Measurements from ENCODE around the gene GABARAP.

Gene GABARAP

DNA sequence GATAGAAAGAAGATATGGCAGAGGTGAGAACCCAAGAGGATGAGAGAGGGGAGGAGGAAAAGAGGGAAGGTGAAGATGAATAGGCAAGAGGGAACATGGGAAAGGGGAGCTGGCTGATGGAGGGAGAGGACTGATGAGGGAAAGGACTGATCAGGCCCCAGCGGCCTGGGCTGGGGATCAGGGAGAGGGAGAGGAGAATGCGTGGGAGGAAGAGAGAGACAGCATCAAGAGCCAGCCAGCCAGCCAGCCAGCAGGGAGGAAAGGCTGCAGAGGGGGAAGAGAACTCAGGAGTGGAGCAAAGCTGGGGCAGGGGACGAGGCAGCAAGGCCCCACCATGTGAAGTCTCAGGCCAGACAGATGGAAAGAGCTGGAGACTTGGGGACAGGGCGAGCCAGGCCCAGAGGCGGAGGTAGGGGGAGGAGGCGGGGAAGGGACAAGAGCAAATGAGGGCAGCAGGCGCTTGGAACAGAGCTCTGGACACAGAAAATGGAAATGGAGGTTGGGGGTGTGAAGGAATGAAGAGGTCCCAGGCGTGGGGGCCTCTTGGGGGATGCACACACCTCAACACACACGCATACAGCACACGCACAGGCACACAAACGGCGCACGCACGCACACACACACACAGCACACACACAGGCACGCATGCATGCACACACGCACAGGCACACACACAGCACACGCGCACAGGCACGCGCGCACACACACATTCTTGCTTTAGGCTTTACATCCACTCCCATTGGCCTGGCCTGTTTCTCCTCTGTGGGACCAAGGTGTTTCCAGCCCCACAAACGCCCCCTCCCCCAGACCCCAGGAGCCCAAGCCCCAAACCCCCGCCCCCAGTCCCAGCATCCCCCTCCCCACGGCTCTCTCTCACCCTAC, 34.9 kb downstream of the GABARAP start:
- no peak for DNase-seq (ENCODE audit: low read depth in 2 of 2)

DNA sequence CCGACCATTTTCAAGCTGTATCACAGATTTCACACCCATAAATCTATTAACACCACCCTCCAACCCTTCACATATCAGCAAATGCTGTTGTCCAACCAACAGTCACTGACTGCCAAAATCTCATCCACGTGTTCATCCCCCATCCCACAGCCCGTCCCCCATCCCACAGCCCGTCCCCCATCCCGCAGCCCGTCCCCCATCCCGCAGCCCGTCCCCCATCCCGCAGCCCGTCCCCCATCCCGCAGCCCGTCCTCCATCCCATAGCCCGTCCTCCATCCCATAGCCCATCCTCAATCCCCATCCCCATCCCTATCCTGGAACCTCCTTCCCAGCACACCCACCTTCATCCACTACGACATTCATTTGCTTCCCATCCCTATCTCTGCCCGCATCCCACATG, 36.7 kb downstream of the GABARAP start:
- DNase-seq (ENCODE audit: low read depth in 2 of 2): no peak

DNA sequence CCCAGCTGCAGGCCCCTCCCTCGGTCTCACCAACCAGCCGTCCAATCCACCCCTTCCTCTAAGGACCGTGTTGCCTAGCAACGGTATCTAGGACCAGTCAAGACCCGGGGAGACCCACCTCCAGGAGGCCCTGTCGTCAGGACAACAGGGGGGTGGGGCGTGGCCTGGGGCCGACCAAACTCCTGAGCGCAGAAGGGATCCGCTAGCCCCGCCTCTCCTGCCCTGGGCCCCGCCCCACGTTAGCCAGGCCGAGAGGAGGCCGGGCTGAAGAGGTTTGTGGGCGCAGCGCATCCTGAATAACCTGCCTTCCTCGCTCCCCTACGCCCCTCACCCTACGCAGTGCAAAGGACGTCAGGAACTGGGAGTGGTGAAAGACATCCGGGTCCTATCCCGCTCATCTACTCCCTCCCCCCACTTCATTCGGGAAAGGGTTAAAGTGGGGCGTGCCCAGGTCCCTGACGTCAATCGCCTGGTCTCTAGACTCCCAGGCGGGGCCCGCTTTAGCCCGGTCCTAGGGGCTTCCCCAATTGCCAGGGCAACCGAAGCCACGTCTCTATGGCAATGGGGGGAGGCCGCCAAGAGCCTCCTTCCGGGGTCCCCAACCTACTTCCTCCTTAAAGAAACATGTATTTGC, 37.3 kb downstream of the GABARAP start:
- peak; percentile 81 to 89 for DNase-seq (ENCODE audit: low read depth in 2 of 2)

DNA sequence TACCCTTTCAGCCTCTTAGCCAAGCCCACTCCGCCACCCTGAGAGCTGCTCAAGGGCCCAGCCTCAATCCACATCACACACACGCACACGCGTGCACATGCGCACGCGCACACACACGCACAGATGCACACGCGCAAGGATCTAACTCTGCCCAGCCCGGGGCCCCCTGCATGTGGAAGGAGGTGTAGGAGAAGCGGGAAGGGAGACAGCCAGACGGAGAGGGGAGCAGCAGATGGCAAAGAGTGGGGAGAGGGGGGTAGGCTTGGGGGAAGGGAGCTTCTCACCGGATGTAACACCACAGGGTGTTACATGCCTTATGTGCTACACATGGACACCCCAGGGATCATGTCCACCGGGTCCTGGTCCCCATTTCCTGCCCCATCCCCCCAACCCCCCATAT, 37.9 kb downstream of the GABARAP start:
- no peak for DNase-seq (ENCODE audit: low read depth in 2 of 2)

DNA sequence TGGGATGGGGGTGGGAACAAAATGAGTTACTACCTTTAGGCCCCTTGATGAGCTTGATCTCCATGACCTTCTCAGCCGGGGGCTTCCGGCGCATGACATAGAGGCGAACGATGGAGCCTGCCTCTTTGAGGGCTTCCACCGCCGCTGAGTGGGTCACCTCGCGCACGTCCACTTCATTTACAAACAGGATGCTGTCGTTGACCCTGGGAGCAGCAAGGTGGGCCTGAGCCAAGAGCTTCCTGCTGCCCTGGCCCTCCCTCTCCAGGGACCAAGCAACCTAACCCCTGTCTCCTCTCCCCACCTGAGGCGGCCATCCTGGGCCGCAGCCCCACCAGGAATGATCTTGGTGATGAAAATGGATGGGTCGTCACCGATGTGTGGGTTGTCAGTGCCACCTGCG, 38.9 kb downstream of the GABARAP start:
- no peak for DNase-seq (ENCODE audit: low read depth in 2 of 2)

DNA sequence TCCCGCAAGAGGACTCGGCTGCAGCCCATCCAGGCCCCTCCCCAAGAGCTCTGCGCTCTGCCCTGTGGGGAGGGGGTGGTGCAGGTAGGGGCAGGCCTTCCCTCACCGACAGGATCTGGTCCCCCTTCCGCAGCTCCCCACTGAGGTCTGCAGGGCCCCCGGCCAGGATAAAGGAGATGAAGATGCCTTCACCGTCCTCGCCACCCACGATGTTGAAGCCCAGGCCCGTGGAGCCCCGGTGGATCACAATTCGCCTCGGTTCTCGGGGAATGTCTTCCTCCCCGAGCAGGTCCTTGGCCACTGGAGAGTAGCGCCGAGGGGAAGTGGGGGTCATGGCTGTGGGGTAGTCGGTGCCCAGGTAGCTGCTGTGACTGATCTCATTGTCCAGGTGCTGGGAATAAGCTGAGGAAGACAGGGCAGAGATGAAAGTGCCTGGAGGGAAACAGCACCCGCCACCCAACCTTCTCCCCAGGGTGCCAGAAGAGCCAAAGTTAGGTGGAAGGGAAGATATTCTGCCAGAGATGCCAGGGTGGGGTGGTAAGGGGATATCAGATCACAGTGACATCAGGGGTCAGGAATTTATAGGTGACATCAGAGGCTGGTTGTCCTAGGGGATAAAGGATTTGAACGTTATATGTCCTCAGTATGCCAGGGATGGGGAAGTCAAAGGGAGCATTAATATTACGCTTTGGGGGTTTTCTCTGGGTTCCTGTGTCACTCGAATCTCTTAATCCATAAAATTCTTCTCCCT, 45.4 kb downstream of the GABARAP start:
- DNase-seq (ENCODE audit: low read depth in 2 of 2): no peak

DNA sequence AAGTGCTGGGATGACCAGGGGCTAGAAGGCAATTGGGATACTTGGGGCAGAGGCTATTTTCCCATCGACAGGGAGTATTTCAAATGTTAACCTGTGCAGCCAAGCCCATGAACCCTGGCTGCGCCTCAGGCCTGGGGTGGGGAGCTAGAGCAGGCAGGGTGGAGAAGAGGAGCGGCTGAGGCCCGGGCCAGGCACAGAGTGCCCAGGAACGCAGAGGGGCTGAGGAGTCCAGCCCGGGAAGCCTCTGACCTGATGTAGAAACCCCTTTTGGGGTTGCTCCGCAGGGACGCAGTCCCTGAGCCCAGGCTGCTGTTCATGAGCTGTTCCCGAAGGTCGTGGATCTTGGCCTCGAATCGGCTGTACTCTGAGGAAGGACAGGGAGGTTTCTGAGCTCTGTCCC, 46.3 kb downstream of the GABARAP start:
- DNase-seq (ENCODE audit: low read depth in 2 of 2): no peak

DNA sequence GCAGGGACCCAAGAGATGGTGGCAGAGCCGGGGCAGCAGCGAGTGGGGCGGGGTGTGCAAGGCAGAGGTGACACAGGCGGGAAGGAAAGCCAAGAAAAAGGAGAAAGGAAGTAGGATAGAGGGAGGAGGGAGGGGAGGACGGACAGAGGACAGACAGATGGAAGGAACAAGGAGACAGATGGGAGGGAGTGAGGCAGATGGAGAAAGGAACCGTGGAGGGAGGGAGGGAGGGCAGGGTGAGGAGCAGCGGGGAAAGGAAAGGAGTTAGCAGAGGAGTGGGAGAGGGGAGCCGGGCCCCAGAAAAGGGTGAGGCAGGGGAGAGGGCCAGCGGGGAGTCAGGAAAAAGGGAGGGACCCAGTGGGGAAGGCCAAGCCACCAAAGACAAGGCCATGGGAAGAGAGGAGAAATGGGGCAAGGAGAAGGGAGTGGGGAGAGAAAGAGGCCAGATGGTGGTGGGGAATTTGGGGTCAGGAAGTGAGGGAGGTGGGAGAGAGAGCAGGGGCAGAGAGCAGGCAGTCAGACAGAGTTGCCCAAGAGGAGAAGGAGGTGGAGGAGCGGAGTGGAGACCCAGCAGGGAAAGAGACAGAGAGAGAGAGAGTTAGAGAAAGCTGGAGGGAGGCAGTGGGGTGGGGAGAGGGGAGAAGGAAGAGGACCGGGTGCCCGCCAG, 49.8 kb downstream of the GABARAP start:
- DNase-seq (ENCODE audit: low read depth in 2 of 2): no peak

DNA sequence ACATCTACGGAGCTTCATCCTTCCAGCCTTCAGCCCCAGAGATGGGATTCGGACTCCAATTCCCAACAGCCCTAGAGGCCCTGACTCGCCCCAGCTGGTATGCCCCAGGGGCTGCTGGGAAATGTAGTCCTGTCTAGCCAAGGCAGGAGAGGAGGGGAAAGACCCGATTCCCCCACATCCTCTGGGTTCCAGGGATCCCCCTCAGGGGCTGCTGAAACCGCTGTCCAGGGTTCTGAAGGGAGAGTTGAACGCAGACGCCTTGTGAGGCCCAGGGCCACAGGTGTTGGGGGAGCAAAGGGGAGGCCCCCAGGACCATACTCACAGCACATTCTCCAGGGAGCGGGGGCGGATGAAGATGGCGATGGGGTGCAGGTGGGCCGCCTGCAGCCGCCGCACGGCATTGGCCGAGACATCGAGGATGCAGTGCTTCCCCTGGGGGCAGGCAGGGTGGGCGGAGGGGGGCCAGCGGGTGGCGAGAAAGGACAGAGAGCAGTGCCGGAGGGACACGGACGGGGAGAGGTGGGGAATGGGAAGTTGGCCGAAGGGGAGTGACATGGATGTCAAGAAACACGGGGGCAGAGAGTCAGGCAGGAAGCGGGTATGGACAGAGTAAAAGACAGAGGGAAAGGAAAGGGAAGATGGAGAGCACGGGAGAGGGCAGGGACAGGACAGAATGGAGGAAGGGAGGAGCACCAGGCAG, 50.5 kb downstream of the GABARAP start:
- no peak for DNase-seq (ENCODE audit: low read depth in 2 of 2)

DNA sequence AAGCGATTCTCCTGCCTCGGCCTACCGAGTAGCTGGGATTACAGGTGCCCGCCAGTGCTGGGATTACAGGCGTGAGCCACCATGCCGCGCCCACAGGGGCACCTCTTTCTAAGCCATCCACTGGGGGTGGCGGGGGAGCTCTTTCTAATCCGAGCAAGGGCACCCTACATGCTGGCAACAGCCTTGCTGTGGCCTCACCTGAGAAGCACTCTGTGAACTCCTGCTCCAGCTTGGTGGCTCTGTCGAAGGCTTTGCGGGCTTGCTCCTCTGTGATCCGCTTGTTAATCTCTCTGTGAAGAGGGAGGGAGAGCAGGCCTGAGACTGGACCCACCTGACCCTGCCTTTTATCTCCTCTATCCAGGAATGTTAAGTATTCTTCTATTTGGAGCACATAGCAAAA, 51.2 kb downstream of the GABARAP start:
- DNase-seq (ENCODE audit: low read depth in 2 of 2): no peak

DNA sequence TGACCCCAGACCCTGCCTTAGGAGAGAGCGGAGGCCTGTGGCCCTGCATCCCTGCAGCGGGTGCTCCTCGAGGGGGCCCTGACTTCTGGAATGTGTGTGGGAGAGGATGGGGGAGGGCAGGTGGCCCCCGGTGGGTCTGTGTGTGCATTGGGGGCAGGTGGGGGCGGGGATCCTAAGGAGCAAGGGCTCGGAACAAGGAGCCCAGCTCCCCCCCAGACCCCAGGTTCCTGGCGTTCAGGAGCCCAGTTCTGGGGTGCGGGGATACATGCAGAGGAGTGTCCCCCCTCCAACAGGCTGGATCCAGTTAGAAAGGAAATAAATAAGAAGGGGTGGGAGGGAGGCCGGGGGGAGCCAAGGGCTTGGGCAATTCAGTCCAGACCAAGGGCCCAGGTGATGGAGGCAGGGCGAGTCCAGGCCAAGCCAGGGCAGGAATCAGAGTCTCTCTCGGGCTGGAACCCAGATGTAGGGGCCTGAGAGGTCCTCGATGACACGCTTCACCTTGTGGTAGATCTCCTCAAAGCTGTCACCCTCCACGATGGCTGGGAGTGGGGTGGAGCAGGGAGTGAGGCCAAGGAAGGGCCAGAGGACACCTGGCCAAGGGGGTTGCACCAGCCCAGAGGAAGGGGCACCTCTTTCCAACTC, 51.9 kb downstream of the GABARAP start:
- no peak for DNase-seq (ENCODE audit: low read depth in 2 of 2)

All from stimulated activated CD4-positive, alpha-beta T cell treated with anti-CD3 and anti-CD28 coated beads, Interleukin-4, amount 100 ng/mL, for 48 hours (primary cell).